NCI-H2107 treated with DMSO at 0.1 percent for 48 hours (cell line): ENCODE data around the gene PAWR.
"Not testable (repeated sequence)": the region's sequence is repeated elsewhere in the genome, so short reads cannot be mapped to it uniquely, and the experiment has no call there.

Experiments used
- DNase-seq: peaks from one replicate; lab custom pipeline; 2025; ENCODE audit not compliant: unreplicated experiment; lab: John Stamatoyannopoulos, UW

The PAWR gene

GRCh38 chr12:79650440-79650839 is 40.3 kb downstream of the PAWR start:
- DNase-seq, result no peak

- no peak for DNase-seq
These were observed 41.9 kb downstream of the PAWR start for GRCh38 chr12:79648881-79649280.

GRCh38 chr12:79646843-79647242 is 43.9 kb downstream of the PAWR start:
- DNase-seq, result not testable (repeated sequence)

GRCh38 chr12:79645235-79645630 is 45.5 kb downstream of the PAWR start:
- DNase-seq, result no peak

- no peak for DNase-seq
These were observed 46.2 kb downstream of the PAWR start for GRCh38 chr12:79644274-79645234.

- no peak for DNase-seq
These were observed 46.9 kb downstream of the PAWR start for GRCh38 chr12:79643821-79644220.

GRCh38 chr12:79638490-79638889 is 52.3 kb downstream of the PAWR start:
- DNase-seq, result no peak

GRCh38 chr12:79637093-79637492 is 53.7 kb downstream of the PAWR start:
- no peak for DNase-seq

GRCh38 chr12:79635676-79636075 is 55.1 kb downstream of the PAWR start:
- DNase-seq, result no peak

- DNase-seq, result no peak
These were observed 55.8 kb downstream of the PAWR start for GRCh38 chr12:79634957-79635471.

- no peak for DNase-seq
These were observed 61.2 kb downstream of the PAWR start for GRCh38 chr12:79629561-79629960.

- not testable (repeated sequence) for DNase-seq
These were observed 64.0 kb downstream of the PAWR start for GRCh38 chr12:79626735-79627134.

- no peak for DNase-seq
These were observed 66.4 kb downstream of the PAWR start for GRCh38 chr12:79624378-79624777.

- no peak for DNase-seq
These were observed 70.7 kb downstream of the PAWR start for GRCh38 chr12:79619872-79620562.

- DNase-seq, result no peak
These were observed 71.8 kb downstream of the PAWR start for GRCh38 chr12:79618848-79619404.

GRCh38 chr12:79617696-79618095 is 73.1 kb downstream of the PAWR start:
- DNase-seq, result no peak

- no peak for DNase-seq
These were observed 74.9 kb downstream of the PAWR start for GRCh38 chr12:79615596-79616560.

GRCh38 chr12:79614730-79615129 is 76.0 kb downstream of the PAWR start:
- peak; percentile 42 for DNase-seq

- DNase-seq, result no peak
These were observed 88.9 kb downstream of the PAWR start for GRCh38 chr12:79601908-79602307.

GRCh38 chr12:79597910-79598309 is 92.9 kb downstream of the PAWR start:
- no peak for DNase-seq
